Activated T-cell treated with anti-CD3 and anti-CD28 coated beads for 48 hours (primary cell): ENCODE data around the gene MEIS2.
"Not testable (repeated sequence)": the region's sequence is repeated elsewhere in the genome, so short reads cannot be mapped to it uniquely, and the experiment has no call there.

ENCODE experiments used
- DNase-seq: peaks from one replicate; pipeline ENCODE4 v3.0.0-alpha.2; 2020; ENCODE audit warnings: low read depth

MEIS2 gene

DNA sequence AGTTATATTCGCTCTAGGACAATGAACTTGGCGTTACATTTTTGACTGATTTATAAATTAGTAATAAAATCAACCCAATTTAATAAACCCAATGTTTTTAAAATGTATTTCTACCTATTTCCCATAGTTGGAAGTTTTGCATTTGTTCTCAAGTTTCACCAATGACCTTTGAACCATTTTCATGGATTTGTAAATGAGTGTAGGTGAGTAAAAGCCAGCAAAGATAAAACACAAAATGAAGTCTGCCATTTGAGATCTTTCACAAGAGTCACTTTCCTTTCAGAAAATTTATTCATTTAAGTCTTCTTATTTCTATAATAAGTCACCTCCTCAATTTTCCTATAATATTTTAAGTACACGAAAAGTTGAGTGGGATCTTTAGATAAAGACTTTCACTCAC, 92.1 kb downstream of the MEIS2 start:
- no peak for DNase-seq

- DNase-seq = no peak
These were observed 93.0 kb downstream of the MEIS2 start for GRCh38 chr15:37007301-37007700.

- DNase-seq = no peak
These were observed 95.2 kb downstream of the MEIS2 start for GRCh38 chr15:37004981-37005735.

DNA sequence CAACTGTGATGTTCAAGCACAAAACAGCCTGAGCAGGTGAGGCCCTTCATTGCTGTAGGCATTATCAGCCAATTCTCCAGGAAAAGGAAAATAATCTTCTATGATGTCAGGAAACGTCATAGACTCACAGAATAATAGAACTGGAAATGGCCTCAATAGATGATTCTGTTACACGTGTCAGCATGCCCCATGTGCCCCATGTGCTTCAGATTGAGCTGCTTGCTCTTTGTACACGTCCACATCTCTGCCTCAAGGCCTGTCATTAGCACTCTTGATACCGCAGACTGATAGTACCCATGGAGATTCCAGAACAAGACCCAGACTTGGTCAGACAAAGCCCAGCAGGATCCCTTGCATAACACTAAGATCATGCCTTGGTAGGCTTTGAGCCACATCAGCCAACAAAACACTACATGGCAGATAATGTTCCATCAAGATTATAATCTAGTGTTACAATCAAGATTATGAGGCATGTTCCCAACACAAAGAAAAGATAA, 95.9 kb downstream of the MEIS2 start:
- DNase-seq = no peak

GRCh38 chr15:37002041-37002672, 98.2 kb downstream of the MEIS2 start:
- no peak for DNase-seq

DNA sequence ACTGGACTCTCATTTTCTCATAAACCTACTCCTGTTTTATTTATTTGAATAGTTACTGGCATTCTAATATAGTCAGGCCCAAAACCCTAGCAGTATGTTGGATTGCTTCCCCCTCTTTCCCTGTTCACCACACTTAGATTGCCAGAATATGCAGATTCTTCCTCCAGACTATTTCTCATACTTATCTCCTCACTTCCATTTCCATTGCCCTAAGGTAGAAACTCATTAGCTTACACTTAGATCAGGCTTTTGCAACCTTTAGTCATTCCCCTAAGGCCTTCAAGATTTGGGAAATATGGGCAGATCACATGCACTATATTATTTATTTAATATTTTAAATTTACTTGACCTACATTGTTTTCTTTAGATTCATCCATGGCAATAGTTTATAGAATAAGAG, 98.9 kb downstream of the MEIS2 start:
- no peak for DNase-seq

DNA sequence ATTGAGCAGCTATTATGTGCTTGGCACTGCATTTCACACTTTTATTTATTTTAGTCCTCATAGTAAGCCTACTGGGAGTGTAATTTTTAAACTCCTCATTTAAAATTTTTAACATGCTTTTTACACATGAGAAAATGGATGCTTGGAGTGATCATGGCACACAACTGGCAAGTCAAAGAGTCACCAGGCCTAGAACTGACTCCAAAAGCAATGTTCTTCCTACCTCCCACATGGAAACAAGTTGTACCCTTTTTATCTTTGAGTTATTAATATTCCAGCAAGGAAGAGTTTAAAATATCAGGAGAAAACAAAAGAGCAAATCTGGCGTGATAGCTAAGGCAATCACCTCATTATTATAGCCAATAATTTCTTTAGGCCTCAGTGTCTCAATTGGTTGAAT, 100.6 kb downstream of the MEIS2 start:
- no peak for DNase-seq

- DNase-seq = no peak
These were observed 103.7 kb downstream of the MEIS2 start for GRCh38 chr15:36996538-36997181.

- no peak for DNase-seq
These were observed 104.2 kb downstream of the MEIS2 start for GRCh38 chr15:36996121-36996520.

DNA sequence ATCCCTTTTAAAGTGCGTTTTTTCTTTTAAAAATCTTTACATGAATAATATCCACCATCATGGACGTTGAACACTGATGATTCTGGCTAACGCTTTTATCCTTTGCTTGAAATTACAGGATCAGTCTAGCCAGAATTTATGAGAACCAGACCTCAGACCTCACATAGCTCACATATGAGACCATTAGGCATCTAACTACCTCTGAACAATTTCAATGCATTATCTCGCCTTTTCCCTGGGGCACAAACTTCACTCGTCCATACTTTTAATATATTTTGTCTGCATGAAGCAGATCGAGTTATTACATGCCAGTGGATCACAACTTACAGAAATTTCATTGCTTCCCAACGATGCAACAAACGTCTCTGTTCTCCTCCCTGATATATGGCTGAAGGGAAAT, 105.6 kb downstream of the MEIS2 start:
- no peak for DNase-seq

DNA sequence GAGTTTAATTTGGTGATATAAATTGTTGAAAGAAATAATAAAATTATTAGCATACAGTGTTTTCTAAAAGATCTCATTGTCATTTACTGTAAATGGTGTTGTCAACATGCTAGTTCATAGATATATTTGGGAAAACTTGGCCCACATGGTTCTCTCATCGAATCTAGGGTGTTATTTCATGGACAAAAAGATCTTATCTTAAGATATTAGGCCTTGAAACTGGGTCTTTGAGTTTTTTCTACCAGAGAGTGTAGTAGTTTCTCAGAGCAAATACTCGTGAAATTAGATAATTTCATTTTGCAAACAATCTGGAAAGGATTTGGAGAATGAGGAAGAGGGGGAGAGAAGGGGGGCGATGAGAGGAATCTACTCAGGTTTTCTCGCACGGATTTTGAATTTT, 107.9 kb downstream of the MEIS2 start:
- no peak for DNase-seq

GRCh38 chr15:36988947-36989346, 111.4 kb downstream of the MEIS2 start:
- no peak for DNase-seq

DNA sequence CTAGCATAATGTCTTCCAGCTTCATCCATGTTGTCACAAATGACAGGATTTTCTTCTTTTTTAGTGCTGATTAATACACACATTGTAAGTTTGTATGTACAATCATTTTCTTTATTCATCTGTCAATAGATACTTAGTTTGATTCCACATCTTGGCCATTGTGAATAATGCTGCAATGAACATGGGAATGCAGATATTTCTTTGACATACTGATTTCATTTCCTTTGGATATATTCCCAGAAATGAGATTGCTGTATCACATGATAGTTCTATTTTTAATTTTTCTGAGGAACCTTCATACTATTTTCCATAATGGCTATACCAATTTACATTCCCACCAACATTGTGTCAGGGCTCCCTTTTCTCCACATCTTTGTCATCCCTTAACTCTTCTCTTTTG, 117.9 kb downstream of the MEIS2 start:
- DNase-seq = no peak

- not testable (repeated sequence) for DNase-seq
These were observed 120.1 kb downstream of the MEIS2 start for GRCh38 chr15:36980281-36980680.

DNA sequence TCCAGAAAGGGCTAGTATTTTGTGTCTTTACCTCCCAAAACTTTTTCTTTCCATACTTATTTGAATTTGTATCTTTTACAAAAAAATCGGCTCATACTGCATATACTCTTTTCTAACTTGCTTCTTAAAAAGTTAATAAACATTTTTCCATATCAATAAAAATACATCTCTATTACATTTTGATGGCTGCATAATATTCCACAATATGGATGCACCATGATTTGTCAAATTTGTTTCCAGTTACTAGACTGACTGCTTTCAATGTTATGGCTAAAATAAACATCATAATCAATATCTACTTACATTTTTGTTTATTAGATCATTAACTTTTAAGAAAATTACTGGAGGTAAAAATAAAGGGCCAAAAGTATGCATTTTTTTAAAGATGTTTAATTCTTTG, 121.7 kb downstream of the MEIS2 start:
- no peak for DNase-seq

- no peak for DNase-seq
These were observed 122.2 kb downstream of the MEIS2 start for GRCh38 chr15:36978126-36978525.

GRCh38 chr15:36977659-36978058, 122.7 kb downstream of the MEIS2 start:
- DNase-seq = no peak

DNA sequence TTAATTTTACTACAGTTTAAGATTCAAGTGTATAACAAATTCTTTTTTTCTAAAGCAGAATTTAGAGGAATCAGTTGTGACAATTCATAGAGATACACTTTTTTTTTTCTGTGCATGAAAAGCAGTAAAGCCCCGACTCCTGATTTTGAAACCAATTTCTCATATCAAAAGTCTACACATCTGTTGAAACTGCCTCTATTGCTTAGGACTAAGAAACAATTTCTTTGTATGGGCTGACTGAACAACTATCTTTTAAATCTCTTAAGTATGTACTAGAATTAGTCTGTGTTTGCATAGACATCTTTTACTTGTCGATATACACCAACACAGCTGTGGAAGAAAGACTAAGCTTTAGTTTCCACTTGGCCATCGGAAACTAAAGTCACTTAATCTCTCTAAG, 127.6 kb downstream of the MEIS2 start:
- no peak for DNase-seq

GRCh38 chr15:36970522-36970921, 129.8 kb downstream of the MEIS2 start:
- DNase-seq = no peak

DNA sequence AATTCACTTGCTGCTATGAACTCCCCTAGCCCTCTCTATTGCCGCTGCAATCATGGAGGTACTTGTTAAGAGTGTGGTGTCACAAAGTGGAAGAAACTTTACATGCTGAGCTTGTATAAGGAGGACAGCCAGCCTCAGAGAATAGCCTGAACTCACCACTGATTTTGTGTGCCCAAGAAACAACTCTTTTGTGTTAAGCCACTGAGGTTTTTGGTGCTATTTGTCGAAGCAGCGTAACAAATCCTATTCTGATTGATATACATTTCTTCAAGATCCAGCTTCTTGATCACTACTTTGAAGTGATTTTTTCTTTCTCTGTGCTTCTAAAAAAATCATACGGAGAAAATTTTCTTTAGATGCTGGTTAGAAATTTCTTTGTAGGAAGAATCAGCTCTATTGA, 132.4 kb downstream of the MEIS2 start:
- no peak for DNase-seq

DNA sequence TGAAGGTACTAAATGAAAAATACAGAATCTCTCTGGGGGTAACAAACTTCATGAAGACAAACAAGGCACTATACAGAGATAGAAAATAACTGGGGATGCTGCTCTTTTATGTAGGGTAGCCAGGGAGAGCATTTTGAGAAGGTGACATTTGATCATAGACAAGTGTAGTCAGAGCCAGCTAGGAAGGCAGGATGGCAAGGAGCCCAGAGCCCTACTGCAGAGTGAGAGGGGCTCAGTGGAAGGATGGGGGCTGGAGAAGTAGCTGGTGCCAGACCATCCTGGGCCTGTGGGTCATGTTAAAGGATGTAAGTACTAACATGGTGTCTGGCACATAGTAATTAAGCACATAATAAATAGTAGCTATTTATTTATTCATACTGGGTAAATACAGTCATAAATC, 133.6 kb downstream of the MEIS2 start:
- no peak for DNase-seq

DNA sequence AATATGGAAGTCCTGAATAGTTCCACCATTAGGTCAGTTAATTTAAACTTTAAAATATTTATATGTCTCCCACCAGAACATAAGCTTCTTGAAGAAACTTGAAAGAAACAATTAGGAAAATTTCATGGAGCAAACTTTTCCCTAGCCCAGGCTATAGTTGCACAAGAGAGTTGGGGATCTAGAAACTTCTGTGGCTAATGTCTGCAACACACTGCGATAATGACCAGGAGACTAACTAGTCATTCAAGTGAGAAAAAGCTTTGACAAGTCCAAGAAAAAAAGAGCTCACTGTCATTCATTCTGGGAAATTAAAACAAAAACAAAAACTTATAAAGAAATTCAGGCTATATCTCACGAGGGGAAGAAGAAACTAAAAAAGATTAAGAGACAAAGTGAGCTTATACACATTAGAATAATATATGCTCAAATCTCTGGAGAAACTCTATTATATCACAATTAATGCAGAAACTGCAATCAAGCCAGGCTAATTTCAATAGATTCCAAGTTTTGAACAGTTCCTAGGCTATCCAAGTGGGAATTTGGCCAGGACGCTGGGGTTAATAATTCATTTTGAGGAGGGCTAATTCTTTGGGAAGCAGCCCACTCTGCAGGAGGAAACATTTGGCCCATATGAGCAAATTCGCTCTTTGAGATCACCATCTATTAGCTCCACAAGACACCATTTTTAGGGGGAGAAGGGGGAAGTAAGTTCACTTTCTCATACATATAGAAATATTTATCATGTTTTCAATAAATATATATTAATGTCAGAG, 134.6 kb downstream of the MEIS2 start:
- no peak for DNase-seq

GRCh38 chr15:36964626-36965025, 135.7 kb downstream of the MEIS2 start:
- no peak for DNase-seq
